K562 (cell line): ENCODE measurements around the gene ACTBL2. TPM values are rescaled to one million over a fixed set of nuclear protein-coding genes. Genes with fewer than 3 reads are reported as not detected.
A peak's percentile ranks its signal among the peaks of the same experiment; 100 is the strongest.
"Not testable (repeated sequence)": the region's sequence is repeated elsewhere in the genome, so short reads cannot be mapped to it uniquely, and the experiment has no call there.

Source experiments
- ATAC-seq: fragments of 200-7000 bp; cut with Tn5 transposase; 3 replicates; pipeline ENCODE4 v1.9.1; 2020; ENCODE audit warnings: moderate library complexity
- BruUV-seq: library from RNA; stranded (reverse); fragments of 400-500 nt; replicated peaks from 2 replicates; lab custom pipeline; 2021; lab: Mats Ljungman, UMichigan
- CTCF ChIA-PET: fragments of 300-600 bp; formaldehyde crosslinking; extraction: SDS; loops from one replicate; lab custom pipeline; 2021; ENCODE audit warnings: low intra/inter-chr PET ratio; lab: Yijun Ruan, JAX
- POLR2A ChIA-PET: fragments of 300-600, 350-650 bp; sonication (Branson Sonifier 250); formaldehyde crosslinking; extraction: SDS; loops from one replicate; lab custom pipeline; 2021; ENCODE audit warnings: antibody characterized with exemption, inconsistent platforms; lab: Yijun Ruan, JAX
- DNase-seq, 4 experiments: peaks; one replicate each; pipeline versions ENCODE4 v3.0.0 to v3.0.0-alpha.2; 2011 to 2018; ENCODE audit warnings: low spot score in 3 of 4, mixed read lengths in 3 of 4; ENCODE audit errors: extremely low read depth in 1 of 4
- FAIRE-seq: peaks from 2 replicates; lab custom pipeline; 2011; peaks lifted over from hg19 to GRCh38; lab: Jason Lieb, UNC
- H2AFZ ChIP-seq: 2 replicates; pipeline ENCODE4 v1.6.0; 2011; ENCODE audit warnings: low read depth, low read length, control low read depth, inconsistent platforms
- H3K27ac ChIP-seq: fragments of 200-600 bp; 3 replicates; pipeline ENCODE4 v1.8.0; 2011; ENCODE audit warnings: low read depth, mild to moderate bottlenecking, control low read depth, inconsistent platforms, low read length, moderate library complexity, mixed read lengths; ENCODE audit errors: extremely low read depth
- H3K27me3 ChIP-seq, 2 experiments: fragments of 300-600 bp in 1 of 2; 2 replicates in 1 of 2; 3 replicates in 1 of 2; pipeline versions ENCODE4 v1.6.0 to v1.8.0; 2011; ENCODE audit warnings: inconsistent platforms in 2 of 2, low read length in 2 of 2, mild to moderate bottlenecking in 1 of 2, mixed read lengths in 1 of 2, moderate library complexity in 1 of 2; ENCODE audit not compliant: control insufficient read depth in 2 of 2, insufficient read depth in 2 of 2
- H3K36me3 ChIP-seq: fragments of 300-600 bp; 3 replicates; pipeline ENCODE4 v1.8.0; 2011; ENCODE audit warnings: mild to moderate bottlenecking, low read length, inconsistent platforms; ENCODE audit not compliant: control insufficient read depth, insufficient read depth
- H3K4me1 ChIP-seq, 2 experiments: fragments of 200-600 bp in 1 of 2; replicated peaks in 1 of 2; 2 replicates in 1 of 2; 3 replicates in 1 of 2; pipeline versions ENCODE4 v1.5.1 to v1.8.0; 2011; ENCODE audit warnings: inconsistent platforms in 2 of 2, low read length in 2 of 2, mild to moderate bottlenecking in 1 of 2, mixed read lengths in 1 of 2, moderate library complexity in 1 of 2; ENCODE audit not compliant: control insufficient read depth in 2 of 2, insufficient read depth in 2 of 2
- H3K4me2 ChIP-seq: 2 replicates; pipeline ENCODE4 v1.6.1; 2011; ENCODE audit warnings: low read length, control low read depth, inconsistent platforms, mixed read lengths; ENCODE audit not compliant: insufficient read depth
- H3K4me3 ChIP-seq: fragments of 200-600 bp; sonication (generic), shearing (Covaris generic); 2 replicates; pipeline ENCODE4 v1.5.1; 2016; ENCODE audit warnings: control low read depth, inconsistent platforms
- H3K79me2 ChIP-seq: fragments of 200-600 bp; 3 replicates; pipeline ENCODE4 v1.8.0; 2011; ENCODE audit warnings: low read length, inconsistent platforms; ENCODE audit not compliant: control insufficient read depth, insufficient read depth
- H3K9ac ChIP-seq, 2 experiments: 2 replicates each; pipeline versions ENCODE4 v1.6.0 to v1.6.1; 2011; ENCODE audit warnings: low read depth in 2 of 2, low read length in 2 of 2, control low read depth in 1 of 2, inconsistent platforms in 1 of 2, mild to moderate bottlenecking in 1 of 2, mixed read lengths in 1 of 2; ENCODE audit not compliant: insufficient read depth in 1 of 2
- H3K9me1 ChIP-seq: one replicate; pipeline ENCODE4 v1.6.0; 2011; ENCODE audit warnings: inconsistent platforms, mild to moderate bottlenecking, low read length, moderate library complexity; ENCODE audit not compliant: control insufficient read depth, insufficient read depth
- H3K9me3 ChIP-seq: replicated peaks from 2 replicates; pipeline ENCODE4 v1.5.1; 2011; ENCODE audit warnings: low read depth, low read length, inconsistent platforms; ENCODE audit not compliant: control insufficient read depth, insufficient read depth
- H4K20me1 ChIP-seq: replicated peaks from 2 replicates; pipeline ENCODE4 v1.6.1; 2011; ENCODE audit warnings: low read length, inconsistent platforms, mixed read lengths; ENCODE audit not compliant: control insufficient read depth, insufficient read depth
- C11orf30 ChIP-seq: fragments of 450-650 bp; IDR thresholded peaks from 2 replicates; pipeline ENCODE4 v1.6.1; 2016; ENCODE audit warnings: low read depth, mild to moderate bottlenecking
- HDGF ChIP-seq: fragments of 450-650 bp; IDR thresholded peaks from 2 replicates; pipeline ENCODE4 v1.6.1; 2016
- MAFG ChIP-seq: fragments of 450-650 bp; conservative IDR thresholded peaks from 2 replicates; pipeline ENCODE4 v1.6.1; 2016; ENCODE audit warnings: missing genetic modification characterization, missing compliant biosample characterization
- MAFK ChIP-seq: IDR thresholded peaks from 2 replicates; pipeline ENCODE4 v1.6.1; 2011; ENCODE audit warnings: low read length, improper control_type of control experiment
- POLR2AphosphoS5 ChIP-seq: IDR thresholded peaks from 2 replicates; pipeline ENCODE4 v1.6.1; 2011; ENCODE audit warnings: mild to moderate bottlenecking, low read depth, low read length, moderate library complexity; ENCODE audit not compliant: control insufficient read depth, insufficient read depth
- ZNF146 ChIP-seq: IDR thresholded peaks from one replicate; pipeline ENCODE4 v1.6.1; 2018; ENCODE audit warnings: missing compliant biosample characterization; ENCODE audit not compliant: unreplicated experiment
- ZNF316 ChIP-seq: fragments of 450-650 bp; IDR thresholded peaks from 2 replicates; pipeline ENCODE4 v1.6.1; 2016
- ZNF830 ChIP-seq: fragments of 250-450 bp; sonication (Bioruptor Pico); IDR thresholded peaks from 2 replicates; pipeline ENCODE4 v1.5.0; 2021; ENCODE audit warnings: mild to moderate bottlenecking
- WGBS: fragments of 100-300 bp; shearing (Covaris generic); methylation state at CpG from one replicate; pipeline ENCODE4 v1.1.6; 2016; ENCODE audit warnings: low coverage, mixed read lengths; ENCODE audit not compliant: insufficient coverage; ENCODE audit errors: missing lambda C conversion rate; 5-methylcytosine and 5-hydroxymethylcytosine counted together
- in situ Hi-C: fragments of 300-500 bp; cut with MboI; formaldehyde crosslinking; loops from 4 replicates; pipeline ENCODE4 v1.15.0; 2018; ENCODE audit warnings: inconsistent platforms, mixed read lengths
- intact Hi-C: fragments of 100-400 bp; cut with micrococcal nuclease; formaldehyde crosslinking; loops from 2 replicates; pipeline ENCODE4 v1.14.2; 2022
- polyA plus RNA-seq, 8 experiments: library from polyadenylated mRNA; depleted of rRNA in 4 of 8; stranded (reverse) in 5 of 8; unstranded in 3 of 8; fragments of >200 nt; fragmentation: Nextera tagmentation in 2 of 8; fragmentation: Illumina TruSeq in 1 of 8; extraction: Ambion mirVana in 2 of 8; extraction: Trizol in 1 of 8; gene quantifications; 2 replicates each; pipeline versions ENCODE4 v1.2.1 to v1.2.3, GENCODE V29; 2011 to 2014; ENCODE audit warnings: inconsistent platforms in 1 of 8, missing spikeins in 1 of 8
- total RNA-seq, 7 experiments: library from RNA; depleted of rRNA in 6 of 7; stranded (reverse); fragments of >200 nt in 6 of 7; fragmentation: Illumina TruSeq in 2 of 7; extraction: Trizol in 2 of 7; gene quantifications; 2 replicates each; pipeline versions ENCODE4 v1.2.1 to v1.2.3, GENCODE V29; 2011 to 2021; ENCODE audit warnings: low replicate concordance in 1 of 7

Gene ACTBL2
- total and polyA plus RNA-seq, 9 of the 15 experiments (the other 6 are each of a cell fraction or from before 2014, with no cell fraction given): not detected

DNA sequence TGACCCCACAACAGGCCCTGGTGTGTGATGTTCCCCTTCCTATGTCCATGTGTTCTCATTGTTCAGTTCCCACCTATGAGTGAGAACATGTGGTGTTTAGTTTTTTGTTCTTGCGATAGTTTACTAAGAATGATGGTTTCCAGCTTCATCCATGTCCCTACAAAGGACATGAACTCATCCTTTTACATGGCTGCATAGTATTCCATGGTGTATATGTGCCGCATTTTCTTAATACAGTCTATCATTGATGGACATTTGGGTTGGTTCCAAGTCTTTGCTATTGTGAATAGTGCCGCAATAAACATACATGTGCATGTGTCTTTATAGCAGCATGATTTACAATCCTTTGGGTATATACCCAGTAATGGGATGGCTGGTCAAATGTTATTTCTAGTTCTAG is 22.6 kb downstream of the ACTBL2 start:
- BruUV-seq, H3K9me3 ChIP-seq, DNase-seq, H3K9ac ChIP-seq, FAIRE-seq, POLR2A ChIA-PET, ATAC-seq, CTCF ChIA-PET, H3K36me3 ChIP-seq, intact Hi-C loops, H4K20me1 ChIP-seq, H3K4me2 ChIP-seq, H2AFZ ChIP-seq, H3K9me1 ChIP-seq, H3K4me1 ChIP-seq, H3K27ac ChIP-seq, H3K4me3 ChIP-seq, H3K79me2 ChIP-seq, in situ Hi-C loops: not testable (repeated sequence)
- 7% methylated on average over 1 of the region's 3 CpGs for WGBS
- peaks cover 3 to 11% of the 10 kb centered on the region in 2 experiments; a peak in 1 of 5 replicates for H3K27me3 ChIP-seq
- TF ChIP-seq ZNF146: peak; percentile 57

DNA sequence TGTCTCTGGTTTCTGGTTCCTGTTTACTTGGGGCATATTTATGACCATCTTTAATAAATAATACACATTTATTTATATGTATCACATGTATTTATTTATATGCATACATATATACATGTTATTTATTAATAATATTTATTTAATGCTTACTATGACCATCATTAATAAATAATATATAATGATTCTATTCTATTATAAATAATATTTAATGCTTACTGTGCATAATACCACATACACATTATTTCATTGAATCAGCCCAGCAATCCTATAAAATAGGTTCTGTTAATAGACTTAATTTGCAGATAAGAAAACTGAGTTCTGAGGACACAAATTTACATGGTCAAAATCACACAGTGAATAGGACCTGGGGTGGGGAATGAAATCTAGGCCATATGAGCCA is 24.2 kb downstream of the ACTBL2 start:
- Histone ChIP-seq H3K4me1 (no peaks in the 10 kb centered on the region), H3K79me2 (no peaks in the 10 kb centered on the region), H3K27me3 (peaks cover 2 to 11% of the 10 kb centered on the region in 2 experiments; a peak in 1 of 5 replicates), H3K9me3 (no peaks in the 10 kb centered on the region), H3K9ac (no peak overlapping the region), H3K4me3 (no peak overlapping the region), H4K20me1 (no peaks in the 10 kb centered on the region), H2AFZ (no peak overlapping the region), H3K4me2 (no peak overlapping the region), H3K27ac (no peak overlapping the region), H3K36me3 (no peaks in the 10 kb centered on the region), H3K9me1 (no peaks in the 10 kb centered on the region)
- TF ChIP-seq C11orf30: peak; percentile 7; the same call in 1 of the 2 replicates
- no peak for TF ChIP-seq ZNF830
- TF ChIP-seq MAFG (tag): peak; percentile 31; the same call in 1 of the 2 replicates
- TF ChIP-seq MAFK: peak; percentile 9; the same call in 1 of the 2 replicates
- TF ChIP-seq POLR2AphosphoS5: no peak
- no peak for TF ChIP-seq HDGF
- TF ChIP-seq ZNF316: peak; percentile 75
- no TSS peak for BruUV-seq
- in situ Hi-C loops (no loop called here), intact Hi-C loops (no loop called here)
- POLR2A ChIA-PET: no interaction called here
- CTCF ChIA-PET: no interaction called here
- no peak for DNase-seq
- ATAC-seq: no peak
- FAIRE-seq: no peak
